Adrenal gland (tissue), 5 donors: ENCODE data around the gene AGPAT3.

ENCODE experiments used
- CTCF ChIP-seq, 6 experiments: fragments of 450-650 bp in 4 of 6; fragments of 200-600 bp in 2 of 6; sonication (generic) in 1 of 6; IDR thresholded peaks; 1 replicate in 5 of 6; 2 replicates in 1 of 6; pipeline versions ENCODE4 v1.5.1 to v1.8.0; 2016 to 2021; ENCODE audit warnings: antibody characterized with exemption in 6 of 6, mild to moderate bottlenecking in 2 of 6, moderate library complexity in 1 of 6
- POLR2A ChIP-seq, 2 donors: fragments of 450-650 bp; IDR thresholded peaks; one replicate each; pipeline ENCODE4 v1.6.1; 2017; ENCODE audit warnings: antibody characterized with exemption in 2 of 2, mild to moderate bottlenecking in 2 of 2, moderate library complexity in 1 of 2
- donor health status: DM: no; HTN: no; CAD: no.

- TF ChIP-seq CTCF (IDR thresholded peaks at IDR 0.05) (no peak), POLR2A (IDR thresholded peaks at IDR 0.05) (no peak)
Observed at GRCh38 chr21:43971992-43972255, 106.9 kb downstream of the AGPAT3 start.
